DND-41 (cell line): ENCODE measurements around the gene AQP5.

Experiments used
- ATAC-seq: fragments of 200-7000 bp; cut with Tn5 transposase; 3 replicates; pipeline ENCODE4 v1.9.1; 2021; ENCODE audit warnings: low read depth; ENCODE audit not compliant: insufficient read depth
- DNase-seq: peaks from one replicate; pipeline ENCODE4 v3.0.0-alpha.2; 2020
- H2AFZ ChIP-seq: 2 replicates; pipeline ENCODE4 v1.6.0; 2012; ENCODE audit warnings: low read depth, low read length
- H3K27ac ChIP-seq: 2 replicates; pipeline ENCODE4 v1.5.1; 2012; ENCODE audit warnings: low read length, inconsistent platforms
- H3K27me3 ChIP-seq: fragments of 200-600 bp; sonication (generic); 2 replicates; pipeline ENCODE4 v1.6.0; 2012; ENCODE audit warnings: low read length, mild to moderate bottlenecking, inconsistent platforms; ENCODE audit not compliant: insufficient read depth, poor library complexity
- H3K36me3 ChIP-seq: 2 replicates; pipeline ENCODE4 v1.5.1; 2012; ENCODE audit warnings: low read length, inconsistent platforms; ENCODE audit not compliant: insufficient read depth
- H3K4me1 ChIP-seq: 2 replicates; pipeline ENCODE4 v1.5.1; 2012; ENCODE audit warnings: mild to moderate bottlenecking, low read length; ENCODE audit not compliant: insufficient read depth
- H3K4me2 ChIP-seq: 2 replicates; pipeline ENCODE4 v1.6.0; 2012; ENCODE audit warnings: mild to moderate bottlenecking, moderate library complexity, low read length, inconsistent platforms; ENCODE audit not compliant: insufficient read depth
- H3K4me3 ChIP-seq, 2 experiments: fragments of 200-600 bp in 1 of 2; shearing (Covaris generic) in 1 of 2; 2 replicates each; pipeline ENCODE4 v1.5.1; 2012 to 2016; ENCODE audit warnings: inconsistent platforms in 2 of 2, low read length in 2 of 2, mild to moderate bottlenecking in 2 of 2, low read depth in 1 of 2, moderate library complexity in 1 of 2
- H3K79me2 ChIP-seq: 2 replicates; pipeline ENCODE4 v1.6.0; 2012; ENCODE audit warnings: low read length, inconsistent platforms; ENCODE audit not compliant: insufficient read depth
- H3K9ac ChIP-seq: 2 replicates; pipeline ENCODE4 v1.6.0; 2012; ENCODE audit warnings: low read depth, mild to moderate bottlenecking, inconsistent platforms, low read length, moderate library complexity
- H3K9me3 ChIP-seq: 2 replicates; pipeline ENCODE4 v1.5.1; 2012; ENCODE audit warnings: low read length, moderate library complexity, mild to moderate bottlenecking, inconsistent platforms; ENCODE audit not compliant: insufficient read depth, severe bottlenecking
- H4K20me1 ChIP-seq: 2 replicates; pipeline ENCODE4 v1.6.0; 2012; ENCODE audit warnings: low read length; ENCODE audit not compliant: insufficient read depth
- EZH2 ChIP-seq: IDR thresholded peaks from 3 replicates; pipeline ENCODE4 v1.6.1; 2012; ENCODE audit warnings: borderline replicate concordance, low read depth, mild to moderate bottlenecking, moderate library complexity, low read length, inconsistent platforms; ENCODE audit not compliant: severe bottlenecking
- TF ChIP-seq, protein P1 (sequence below): IDR thresholded peaks from 2 replicates; pipeline ENCODE4 v1.5.1; 2012; ENCODE audit warnings: borderline replicate concordance, low read length, moderate library complexity, mild to moderate bottlenecking; ENCODE audit not compliant: poor library complexity, severe bottlenecking; ENCODE audit errors: extremely low read depth

Gene AQP5

GRCh38 chr12:49922349-49923034 is 39.2 kb upstream of the AQP5 start:
- no peak for ATAC-seq
- H2AFZ ChIP-seq, result no peak overlapping the region

DNA sequence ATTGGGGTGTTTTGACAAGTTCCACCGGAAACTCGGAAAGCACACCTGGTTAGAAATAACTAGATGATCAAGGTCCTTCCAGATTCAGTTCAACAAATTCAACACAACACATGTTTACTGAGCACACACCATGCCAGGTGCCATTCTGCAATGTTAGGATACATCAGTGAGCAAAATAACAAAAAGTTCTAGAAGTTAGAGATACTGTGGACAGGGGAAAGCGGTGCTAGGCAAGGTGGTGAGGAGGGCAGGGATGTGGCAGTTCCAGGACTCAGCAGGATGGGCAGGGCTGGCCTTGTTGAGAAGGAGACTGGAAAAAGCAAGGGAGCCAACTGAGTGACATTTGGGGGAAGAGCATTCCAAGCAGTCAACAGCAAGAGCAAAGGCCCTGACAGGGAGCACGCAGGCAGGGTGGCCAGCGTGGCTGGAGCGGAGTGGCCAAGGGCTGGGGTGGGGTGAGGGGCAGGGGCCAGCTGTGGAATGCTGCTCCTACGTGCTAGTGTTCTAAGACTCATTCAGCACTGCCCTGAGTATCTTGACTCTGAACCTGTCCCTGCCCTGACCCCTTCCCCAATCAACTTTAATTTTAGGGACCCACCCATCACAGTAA is 38.5 kb upstream of the AQP5 start:
- H2AFZ ChIP-seq, result no peak overlapping the region

More at GRCh38 chr12:49922349-49923034, 39.2 kb upstream of the AQP5 start:
- Histone ChIP-seq H3K4me2 (no peak overlapping the region), H3K36me3 (no peaks in the 10 kb centered on the region), H3K79me2 (no peaks in the 10 kb centered on the region), H3K27ac (no peak overlapping the region), H4K20me1 (peaks cover 4% of the 10 kb centered on the region; the same call in 1 of the 2 replicates), H3K27me3 (no peaks in the 10 kb centered on the region), H3K4me1 (no peaks in the 10 kb centered on the region), H3K9me3 (no peaks in the 10 kb centered on the region), H3K4me3 (no peak overlapping the region), H3K9ac (no peak overlapping the region)
- DNase-seq, result no peak
- no peak for TF ChIP-seq EZH2
- TF ChIP-seq, protein P1, sequence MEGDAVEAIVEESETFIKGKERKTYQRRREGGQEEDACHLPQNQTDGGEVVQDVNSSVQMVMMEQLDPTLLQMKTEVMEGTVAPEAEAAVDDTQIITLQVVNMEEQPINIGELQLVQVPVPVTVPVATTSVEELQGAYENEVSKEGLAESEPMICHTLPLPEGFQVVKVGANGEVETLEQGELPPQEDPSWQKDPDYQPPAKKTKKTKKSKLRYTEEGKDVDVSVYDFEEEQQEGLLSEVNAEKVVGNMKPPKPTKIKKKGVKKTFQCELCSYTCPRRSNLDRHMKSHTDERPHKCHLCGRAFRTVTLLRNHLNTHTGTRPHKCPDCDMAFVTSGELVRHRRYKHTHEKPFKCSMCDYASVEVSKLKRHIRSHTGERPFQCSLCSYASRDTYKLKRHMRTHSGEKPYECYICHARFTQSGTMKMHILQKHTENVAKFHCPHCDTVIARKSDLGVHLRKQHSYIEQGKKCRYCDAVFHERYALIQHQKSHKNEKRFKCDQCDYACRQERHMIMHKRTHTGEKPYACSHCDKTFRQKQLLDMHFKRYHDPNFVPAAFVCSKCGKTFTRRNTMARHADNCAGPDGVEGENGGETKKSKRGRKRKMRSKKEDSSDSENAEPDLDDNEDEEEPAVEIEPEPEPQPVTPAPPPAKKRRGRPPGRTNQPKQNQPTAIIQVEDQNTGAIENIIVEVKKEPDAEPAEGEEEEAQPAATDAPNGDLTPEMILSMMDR, result no peak

DNA sequence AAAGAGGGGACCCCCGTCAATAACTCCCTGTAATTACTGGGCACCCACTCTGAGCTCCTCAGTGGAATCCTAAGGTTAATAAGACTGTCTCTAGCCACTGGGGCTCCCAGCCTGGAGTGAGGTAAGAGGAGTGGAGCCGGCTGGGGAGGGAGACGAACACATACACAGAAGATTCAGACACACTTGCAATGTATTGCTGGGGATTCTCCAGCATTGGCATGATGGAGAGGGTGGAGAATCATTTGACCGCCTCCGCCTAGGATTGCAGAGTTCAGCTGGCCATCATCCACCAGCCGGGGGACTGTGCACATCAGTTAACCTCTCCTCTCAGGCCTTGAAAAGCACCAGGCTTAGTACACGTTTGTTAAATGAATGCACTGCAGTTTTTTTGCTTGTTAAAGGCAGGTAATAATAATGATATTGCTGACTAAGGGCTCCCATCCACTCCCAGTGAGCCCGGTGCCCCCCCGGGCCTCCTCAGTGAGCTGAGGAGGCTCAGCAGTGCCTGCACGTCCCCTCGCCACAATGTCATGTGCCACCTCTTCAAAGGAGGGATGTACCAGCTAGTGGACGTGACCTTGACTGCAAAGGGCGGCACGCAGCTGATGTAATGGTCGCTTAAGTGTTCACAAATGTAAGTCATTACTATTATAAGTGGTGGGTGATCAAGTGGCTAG is 37.7 kb upstream of the AQP5 start:
- no peak overlapping the region for H3K9ac ChIP-seq
- H3K4me1 ChIP-seq, result no peaks in the 10 kb centered on the region
- no peaks in the 10 kb centered on the region for H3K9me3 ChIP-seq
- TF ChIP-seq, protein P1, result no peak
- no peak for TF ChIP-seq EZH2
- no peak overlapping the region for H3K4me2 ChIP-seq
- no peak overlapping the region for H3K4me3 ChIP-seq
- no peak overlapping the region for H3K27ac ChIP-seq
- ATAC-seq, result no peak
- no peaks in the 10 kb centered on the region for H3K36me3 ChIP-seq
- H4K20me1 ChIP-seq, result peaks cover 4% of the 10 kb centered on the region; the same call in 1 of the 2 replicates
- H3K27me3 ChIP-seq, result no peaks in the 10 kb centered on the region
- no peak overlapping the region for H2AFZ ChIP-seq
- DNase-seq, result no peak
- no peaks in the 10 kb centered on the region for H3K79me2 ChIP-seq

More for the DNA sequence above, 38.5 kb upstream of the AQP5 start:
- Histone ChIP-seq H3K9ac (no peak overlapping the region), H3K4me1 (no peaks in the 10 kb centered on the region), H3K27ac (no peak overlapping the region), H4K20me1 (peaks cover 4% of the 10 kb centered on the region; the same call in 1 of the 2 replicates), H3K9me3 (no peaks in the 10 kb centered on the region), H3K36me3 (no peaks in the 10 kb centered on the region), H3K4me2 (no peak overlapping the region), H3K27me3 (no peaks in the 10 kb centered on the region), H3K4me3 (no peak overlapping the region), H3K79me2 (no peaks in the 10 kb centered on the region)
- TF ChIP-seq EZH2, result no peak
- TF ChIP-seq, protein P1, result no peak
- ATAC-seq (no peak), DNase-seq (no peak)
